DOHH2 (cell line): Measurements from ENCODE around the gene CDS1.

Experiments
- EZH2phosphoT487 ChIP-seq: fragments of 200-600 bp; sonication (generic); IDR thresholded peaks from 2 replicates; pipeline ENCODE4 v1.6.1; 2017; ENCODE audit warnings: borderline replicate concordance, mild to moderate bottlenecking, antibody characterized with exemption, low read length, moderate library complexity, mixed read lengths
- TF ChIP-seq, protein P1 (sequence below): fragments of 200-600 bp; sonication (generic); IDR thresholded peaks from one replicate; pipeline ENCODE4 v1.5.1; 2014; ENCODE audit warnings: antibody characterized with exemption, mild to moderate bottlenecking, low read depth, low read length; ENCODE audit not compliant: poor library complexity, severe bottlenecking

DNA sequence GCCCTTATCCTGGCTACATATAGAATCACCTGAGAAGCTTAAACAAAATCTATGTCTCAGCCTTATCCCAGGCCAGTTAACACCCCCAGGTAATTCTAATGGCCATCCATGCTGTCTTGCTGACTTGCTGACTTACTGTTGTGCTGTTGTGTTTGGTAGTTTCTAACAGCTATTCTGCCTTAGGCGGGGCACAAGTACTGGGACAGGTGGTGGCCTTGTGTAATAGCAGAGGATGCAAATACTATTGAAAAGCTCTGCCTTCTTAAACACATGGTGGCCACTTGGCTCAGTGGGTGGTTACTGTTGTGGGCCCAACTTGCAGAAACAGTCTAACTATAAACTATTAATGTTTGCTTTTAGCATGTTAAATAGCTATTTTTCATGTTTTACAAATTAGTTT lies 56.2 kb downstream of the CDS1 start:
- TF ChIP-seq, protein P1, sequence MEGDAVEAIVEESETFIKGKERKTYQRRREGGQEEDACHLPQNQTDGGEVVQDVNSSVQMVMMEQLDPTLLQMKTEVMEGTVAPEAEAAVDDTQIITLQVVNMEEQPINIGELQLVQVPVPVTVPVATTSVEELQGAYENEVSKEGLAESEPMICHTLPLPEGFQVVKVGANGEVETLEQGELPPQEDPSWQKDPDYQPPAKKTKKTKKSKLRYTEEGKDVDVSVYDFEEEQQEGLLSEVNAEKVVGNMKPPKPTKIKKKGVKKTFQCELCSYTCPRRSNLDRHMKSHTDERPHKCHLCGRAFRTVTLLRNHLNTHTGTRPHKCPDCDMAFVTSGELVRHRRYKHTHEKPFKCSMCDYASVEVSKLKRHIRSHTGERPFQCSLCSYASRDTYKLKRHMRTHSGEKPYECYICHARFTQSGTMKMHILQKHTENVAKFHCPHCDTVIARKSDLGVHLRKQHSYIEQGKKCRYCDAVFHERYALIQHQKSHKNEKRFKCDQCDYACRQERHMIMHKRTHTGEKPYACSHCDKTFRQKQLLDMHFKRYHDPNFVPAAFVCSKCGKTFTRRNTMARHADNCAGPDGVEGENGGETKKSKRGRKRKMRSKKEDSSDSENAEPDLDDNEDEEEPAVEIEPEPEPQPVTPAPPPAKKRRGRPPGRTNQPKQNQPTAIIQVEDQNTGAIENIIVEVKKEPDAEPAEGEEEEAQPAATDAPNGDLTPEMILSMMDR, result no peak
- TF ChIP-seq EZH2phosphoT487, result no peak
